ES-I3 (cell line): ENCODE results near the gene TBRG1.
"Not testable (repeated sequence)": the region's sequence is repeated elsewhere in the genome, so short reads cannot be mapped to it uniquely, and the experiment has no call there.

Experiments used
- H3K36me3 ChIP-seq: 2 replicates; pipeline ENCODE4 v1.6.1; 2013; ENCODE audit warnings: mild to moderate bottlenecking, low read length, control low read depth, moderate library complexity; ENCODE audit not compliant: insufficient read depth
- H3K4me1 ChIP-seq: 2 replicates; pipeline ENCODE4 v1.6.1; 2013; ENCODE audit warnings: mild to moderate bottlenecking, control low read depth, low read length; ENCODE audit not compliant: insufficient read depth
- H3K9ac ChIP-seq: 2 replicates; pipeline ENCODE4 v1.6.1; 2013; ENCODE audit warnings: low read depth, mild to moderate bottlenecking, low read length, moderate library complexity
- H3K9me3 ChIP-seq: 2 replicates; pipeline ENCODE4 v1.6.1; 2013; ENCODE audit warnings: mild to moderate bottlenecking, low read length, moderate library complexity; ENCODE audit not compliant: control insufficient read depth, insufficient read depth

TBRG1 gene

GRCh38 chr11:124602193-124602592, 20.5 kb upstream of the TBRG1 start:
- Histone ChIP-seq H3K9me3 (no peaks in the 10 kb centered on the region), H3K4me1 (peaks cover 10% of the 10 kb centered on the region; the same call in 1 of the 2 replicates), H3K36me3 (no peaks in the 10 kb centered on the region), H3K9ac (no peak overlapping the region)

- H3K36me3 ChIP-seq, H3K9ac ChIP-seq, H3K9me3 ChIP-seq, H3K4me1 ChIP-seq: not testable (repeated sequence)
Observed at GRCh38 chr11:124602723-124603122, 19.9 kb upstream of the TBRG1 start.

GRCh38 chr11:124605719-124606118, 16.9 kb upstream of the TBRG1 start:
- H3K36me3 ChIP-seq, result no peaks in the 10 kb centered on the region
- no peak overlapping the region for H3K9ac ChIP-seq
- H3K4me1 ChIP-seq, result peaks cover 8% of the 10 kb centered on the region; the same call in 1 of the 2 replicates
- no peaks in the 10 kb centered on the region for H3K9me3 ChIP-seq

- Histone ChIP-seq H3K4me1 (no peaks in the 10 kb centered on the region), H3K9ac (no peak overlapping the region), H3K36me3 (no peaks in the 10 kb centered on the region), H3K9me3 (no peaks in the 10 kb centered on the region)
Observed at GRCh38 chr11:124608147-124608546, 14.5 kb upstream of the TBRG1 start.

- Histone ChIP-seq H3K9me3 (no peaks in the 10 kb centered on the region), H3K36me3 (no peaks in the 10 kb centered on the region), H3K4me1 (no peaks in the 10 kb centered on the region), H3K9ac (no peak overlapping the region)
Observed at GRCh38 chr11:124610295-124610694, 12.4 kb upstream of the TBRG1 start.

GRCh38 chr11:124611064-124611463, 11.6 kb upstream of the TBRG1 start, which contains the start of gene PANX3:
PANX3 (plus strand) TSS chr11:124611428; CDS start chr11:124611557, 129 bp downstream.
- no peak within 1 kb of the TSS for H3K9ac ChIP-seq

GRCh38 chr11:124612045-124612444, 10.6 kb upstream of the TBRG1 start:
- H3K9ac ChIP-seq, result no peak overlapping the region
- H3K9me3 ChIP-seq, result no peaks in the 10 kb centered on the region
- no peaks in the 10 kb centered on the region for H3K36me3 ChIP-seq
- no peaks in the 10 kb centered on the region for H3K4me1 ChIP-seq

More at GRCh38 chr11:124611064-124611463, 11.6 kb upstream of the TBRG1 start, which contains the start of gene PANX3:
- Histone ChIP-seq H3K4me1 (no peaks in the 10 kb centered on the region), H3K9me3 (no peaks in the 10 kb centered on the region), H3K36me3 (no peaks in the 10 kb centered on the region)

- Histone ChIP-seq H3K9ac (no peak overlapping the region), H3K36me3 (no peaks in the 10 kb centered on the region), H3K9me3 (no peaks in the 10 kb centered on the region), H3K4me1 (no peaks in the 10 kb centered on the region)
Observed at GRCh38 chr11:124612567-124613246, 10.0 kb upstream of the TBRG1 start.

GRCh38 chr11:124618863-124619262, 3.8 kb upstream of the TBRG1 start:
- no peaks in the 10 kb centered on the region for H3K9me3 ChIP-seq
- H3K9ac ChIP-seq, result no peak overlapping the region
- H3K36me3 ChIP-seq, result no peaks in the 10 kb centered on the region
- H3K4me1 ChIP-seq, result peaks cover 1% of the 10 kb centered on the region; the same call in 1 of the 2 replicates

GRCh38 chr11:124623861-124624525, 1.3 kb downstream of the TBRG1 start:
- Histone ChIP-seq H3K36me3 (peaks cover 14% of the 10 kb centered on the region), H3K4me1 (peaks cover 3% of the 10 kb centered on the region; the same call in 1 of the 2 replicates), H3K9ac (peak overlapping the region; percentile 76; the same call in 1 of the 2 replicates), H3K9me3 (no peaks in the 10 kb centered on the region)

DNA sequence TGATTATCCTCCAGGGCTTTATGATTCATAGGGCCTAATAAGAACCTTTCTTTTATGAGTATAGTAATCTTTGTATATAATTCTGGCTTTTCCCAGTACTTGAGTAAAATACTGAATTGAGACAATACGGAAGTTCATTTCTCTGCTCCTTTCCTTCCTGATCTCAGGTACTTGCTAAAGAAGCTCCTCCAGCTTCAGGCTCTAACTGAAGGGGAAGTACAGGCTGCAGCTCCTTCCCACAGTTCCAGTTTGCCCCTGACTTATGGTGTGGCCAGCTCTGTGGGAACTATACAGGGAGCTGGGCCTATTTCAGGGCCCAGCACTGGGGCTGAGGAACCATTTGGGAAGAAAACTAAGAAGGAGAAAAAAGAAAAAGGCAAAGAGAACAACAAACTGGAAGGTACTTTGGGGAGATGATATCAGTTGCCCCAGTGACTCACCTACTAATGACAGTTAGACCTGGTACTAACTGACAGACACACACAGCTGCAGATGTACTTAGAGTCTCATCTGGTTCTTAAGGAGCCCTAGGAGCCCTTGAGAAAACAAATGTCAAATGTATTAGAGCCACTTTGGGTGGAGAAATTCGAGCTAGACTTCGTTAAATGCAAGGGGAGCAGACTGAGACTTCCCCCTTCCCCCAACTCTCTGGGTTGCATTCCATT, 3.0 kb downstream of the TBRG1 start:
- peaks cover 14% of the 10 kb centered on the region for H3K36me3 ChIP-seq
- no peak overlapping the region for H3K9ac ChIP-seq
- peaks cover 3% of the 10 kb centered on the region; the same call in 1 of the 2 replicates for H3K4me1 ChIP-seq
- no peaks in the 10 kb centered on the region for H3K9me3 ChIP-seq

- Histone ChIP-seq H3K36me3 (peaks cover 30% of the 10 kb centered on the region), H3K9me3 (no peaks in the 10 kb centered on the region), H3K4me1 (peaks cover 3% of the 10 kb centered on the region; the same call in 1 of the 2 replicates), H3K9ac (no peak overlapping the region)
Observed at GRCh38 chr11:124627546-124627945, 4.9 kb downstream of the TBRG1 start.

GRCh38 chr11:124629961-124630360, 7.3 kb downstream of the TBRG1 start:
- no peaks in the 10 kb centered on the region for H3K4me1 ChIP-seq
- H3K36me3 ChIP-seq, result peaks cover 35% of the 10 kb centered on the region
- H3K9ac ChIP-seq, result no peak overlapping the region
- no peaks in the 10 kb centered on the region for H3K9me3 ChIP-seq

DNA sequence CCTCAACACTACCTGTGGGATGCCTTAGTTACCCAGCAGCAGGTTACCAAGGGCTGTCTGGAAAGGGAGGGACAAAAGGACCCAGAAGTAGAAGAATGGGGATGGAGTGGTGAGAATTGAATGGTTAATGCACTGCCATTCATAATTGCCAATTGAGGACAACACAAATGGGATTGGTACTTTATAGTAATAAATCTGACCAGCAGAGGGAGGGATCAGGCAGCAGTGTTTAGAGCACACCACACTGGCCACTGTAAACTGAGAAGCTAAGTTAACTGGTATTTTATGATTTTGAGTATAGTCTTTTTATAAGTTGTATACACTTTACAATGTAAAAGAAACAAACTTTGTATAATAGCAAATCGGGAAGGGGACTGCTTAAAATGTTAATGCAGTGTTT, 10.7 kb downstream of the TBRG1 start:
- H3K9me3 ChIP-seq, result no peaks in the 10 kb centered on the region
- H3K9ac ChIP-seq, result no peak overlapping the region
- peaks cover 21% of the 10 kb centered on the region for H3K36me3 ChIP-seq
- H3K4me1 ChIP-seq, result no peaks in the 10 kb centered on the region
